ENCODE data around the gene IRGM.

Gene IRGM

DNA sequence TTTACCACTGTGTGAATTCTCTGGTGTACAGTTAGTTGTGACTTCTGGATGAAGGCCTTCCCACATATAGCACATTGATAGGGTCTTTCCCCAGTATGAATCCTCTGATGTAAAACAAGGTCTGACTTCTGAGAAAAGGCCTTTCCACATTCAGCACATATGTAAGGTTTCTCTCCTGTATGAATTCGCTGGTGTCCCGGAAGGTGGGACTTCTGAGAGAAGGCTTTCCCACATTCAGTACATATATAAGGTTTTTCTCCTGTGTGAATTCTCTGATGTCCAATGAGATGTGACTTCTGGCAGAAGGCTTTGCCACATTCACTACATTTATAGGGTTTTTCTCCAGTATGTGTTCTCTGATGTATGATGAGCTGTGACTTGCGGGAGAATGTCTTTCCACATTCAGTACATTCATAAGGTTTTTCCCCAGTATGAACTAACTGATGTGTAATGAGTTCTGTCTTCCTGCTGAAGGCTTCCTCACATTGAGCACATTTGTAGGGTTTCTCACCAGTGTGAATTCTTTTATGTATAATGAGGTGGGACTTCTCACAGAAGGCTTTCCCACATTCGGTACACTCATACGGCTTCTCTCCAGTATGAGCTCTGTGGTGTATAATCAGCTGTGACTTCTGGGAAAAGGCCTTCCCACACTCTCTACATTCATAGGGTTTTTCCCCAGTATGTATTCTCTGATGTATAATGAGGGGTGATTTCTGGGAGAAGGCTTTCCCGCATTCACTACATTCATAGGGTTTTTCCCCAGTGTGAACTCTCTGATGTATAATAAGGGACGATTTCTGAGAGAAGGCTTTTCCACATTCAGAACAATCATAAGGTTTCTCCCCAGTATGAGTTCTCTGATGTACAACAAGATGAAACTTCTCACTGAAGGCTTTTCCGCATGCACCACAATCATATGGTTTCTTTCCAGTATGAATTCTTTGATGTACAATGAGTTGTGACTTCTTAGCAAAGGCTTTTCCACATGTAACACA, 49.4 kb downstream of the IRGM start:
- in situ Hi-C loops (cut with MboI; ENCODE audit: low sequenced_read_pairs, unreplicated experiment), result no loop called here
- no peak for DNase-seq (ENCODE audit: low spot score)
- TF ChIP-seq, protein P1, sequence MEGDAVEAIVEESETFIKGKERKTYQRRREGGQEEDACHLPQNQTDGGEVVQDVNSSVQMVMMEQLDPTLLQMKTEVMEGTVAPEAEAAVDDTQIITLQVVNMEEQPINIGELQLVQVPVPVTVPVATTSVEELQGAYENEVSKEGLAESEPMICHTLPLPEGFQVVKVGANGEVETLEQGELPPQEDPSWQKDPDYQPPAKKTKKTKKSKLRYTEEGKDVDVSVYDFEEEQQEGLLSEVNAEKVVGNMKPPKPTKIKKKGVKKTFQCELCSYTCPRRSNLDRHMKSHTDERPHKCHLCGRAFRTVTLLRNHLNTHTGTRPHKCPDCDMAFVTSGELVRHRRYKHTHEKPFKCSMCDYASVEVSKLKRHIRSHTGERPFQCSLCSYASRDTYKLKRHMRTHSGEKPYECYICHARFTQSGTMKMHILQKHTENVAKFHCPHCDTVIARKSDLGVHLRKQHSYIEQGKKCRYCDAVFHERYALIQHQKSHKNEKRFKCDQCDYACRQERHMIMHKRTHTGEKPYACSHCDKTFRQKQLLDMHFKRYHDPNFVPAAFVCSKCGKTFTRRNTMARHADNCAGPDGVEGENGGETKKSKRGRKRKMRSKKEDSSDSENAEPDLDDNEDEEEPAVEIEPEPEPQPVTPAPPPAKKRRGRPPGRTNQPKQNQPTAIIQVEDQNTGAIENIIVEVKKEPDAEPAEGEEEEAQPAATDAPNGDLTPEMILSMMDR (IDR thresholded peaks at IDR 0.05; ENCODE audit: borderline replicate concordance, control extremely low read depth, extremely low read depth, insufficient read depth, missing control alignments), result no peak
